H1 (cell line): ENCODE results near the gene PKD1. TPM values are rescaled to one million over a fixed set of nuclear protein-coding genes. Genes with fewer than 3 reads are reported as not detected.

Experiments used
- CHD2 ChIP-seq: IDR thresholded peaks from 2 replicates; pipeline ENCODE4 v1.6.1; 2012; ENCODE audit warnings: low read length, improper control_type of control experiment
- JUND ChIP-seq: IDR thresholded peaks from 2 replicates; pipeline ENCODE4 v1.6.1; 2011; ENCODE audit warnings: mild to moderate bottlenecking, improper control_type of control experiment, low read length
- KDM5A ChIP-seq: fragments of 200-600 bp; IDR thresholded peaks from 2 replicates; pipeline ENCODE4 v1.7.1; 2012; ENCODE audit warnings: mild to moderate bottlenecking, low read length, inconsistent platforms, mixed read lengths
- SIRT6 ChIP-seq: IDR thresholded peaks from one replicate; pipeline ENCODE4 v1.7.1; 2012; ENCODE audit warnings: low read length, inconsistent platforms
- SP4 ChIP-seq: IDR thresholded peaks from 2 replicates; pipeline ENCODE4 v1.6.1; 2012; ENCODE audit warnings: low read length, inconsistent platforms
- SRF ChIP-seq: IDR thresholded peaks from 2 replicates; pipeline ENCODE4 v1.6.1; 2011; ENCODE audit warnings: mild to moderate bottlenecking, low read depth, low read length, moderate library complexity
- YY1 ChIP-seq: IDR thresholded peaks from 2 replicates; pipeline ENCODE4 v1.6.1; 2011; ENCODE audit warnings: low read depth, mild to moderate bottlenecking, low read length
- polyA plus RNA-seq, 7 experiments: library from polyadenylated mRNA; depleted of rRNA in 3 of 7; stranded (reverse) in 5 of 7; unstranded in 2 of 7; fragments of >200 nt in 5 of 7; fragments of 200-250 nt in 2 of 7; gene quantifications; 1 replicate in 5 of 7; 2 replicates in 1 of 7; 4 replicates in 1 of 7; pipeline versions ENCODE4 v1.2.1 to v1.2.3, GENCODE V29; 2011 to 2013; ENCODE audit warnings: missing spikeins in 2 of 7, mixed read lengths in 2 of 7
- total RNA-seq: library from RNA; stranded (reverse); fragmentation: NEBNext Ultra II Directional; extraction: Animal tissue kit (Norgen Biotek cat#: 25700); gene quantifications from 2 replicates; pipeline ENCODE4 v1.2.1, GENCODE V29; 2021

The PKD1 gene
- total and polyA plus RNA-seq, 2 of the 8 experiments (the other 6 are each of a cell fraction or from before 2014, with no cell fraction given), result 40.6 to 52.7 TPM

DNA sequence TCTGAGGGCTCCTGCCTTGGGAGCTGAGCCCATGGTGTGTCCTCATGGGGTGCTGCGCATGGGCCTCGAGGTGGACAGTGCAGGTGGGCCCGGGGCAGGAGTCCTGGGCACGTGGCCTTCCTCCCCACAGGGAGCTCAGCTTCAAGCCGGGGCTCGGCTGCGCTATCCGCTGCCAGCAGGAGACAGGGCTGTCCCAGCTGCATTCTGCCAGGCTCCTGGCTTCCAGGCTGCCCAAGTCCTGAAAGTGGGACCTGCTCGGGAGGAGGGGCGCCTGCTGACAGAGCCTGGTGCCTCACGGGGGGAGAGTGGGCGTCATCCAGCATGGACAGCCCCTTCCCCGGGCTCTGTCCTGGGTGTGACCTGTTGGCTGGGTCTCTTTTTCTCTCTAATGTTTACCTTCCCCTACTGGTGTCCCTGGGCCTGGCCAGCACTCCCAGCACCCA, 27.0 kb upstream of the PKD1 start (continued):
- TF ChIP-seq YY1, result no peak
- no peak for TF ChIP-seq SP4
- no peak for TF ChIP-seq KDM5A
- TF ChIP-seq CHD2, result no peak
- no peak for TF ChIP-seq SRF
- no peak for TF ChIP-seq JUND
- TF ChIP-seq SIRT6, result no peak
- TF ChIP-seq, all 59 proteins: peak for 0
